Activated CD8-positive, alpha-beta memory T cell treated with anti-CD3 and anti-CD28 coated beads, Interleukin-2, amount 10 ng/mL, durations not matched to agents 7 days and 5 days (primary cell): ENCODE results near the gene CLGN. TPM values are rescaled to one million over a fixed set of nuclear protein-coding genes. Genes with fewer than 3 reads are reported as not detected.

Experiments used
- ATAC-seq: fragments of 150-1000 bp; cut with Tn5 transposase; one replicate; pipeline ENCODE4 v1.10.0; 2021; ENCODE audit warnings: moderate library complexity
- CTCF ChIA-PET: fragments of 350-600 bp; sonication (Branson Sonifier 250); formaldehyde crosslinking; loops from one replicate; lab custom pipeline; 2021; ENCODE audit warnings: antibody characterized with exemption; lab: Charles Lee
- DNase-seq: peaks from one replicate; pipeline ENCODE4 v3.0.0-alpha.2; 2020
- H3K27ac Mint-ChIP-seq: one replicate; pipeline ENCODE4 v1.8.0; 2021; ENCODE audit warnings: mild to moderate bottlenecking, mixed read lengths
- H3K27me3 Mint-ChIP-seq: one replicate; pipeline ENCODE4 v1.8.0; 2021; ENCODE audit warnings: mixed read lengths
- H3K36me3 Mint-ChIP-seq: one replicate; pipeline ENCODE4 v1.8.0; 2021; ENCODE audit warnings: mild to moderate bottlenecking, mixed read lengths
- H3K4me1 Mint-ChIP-seq: one replicate; pipeline ENCODE4 v1.8.0; 2021; ENCODE audit warnings: mixed read lengths
- H3K4me3 Mint-ChIP-seq: one replicate; pipeline ENCODE4 v1.8.0; 2021; ENCODE audit warnings: mild to moderate bottlenecking, moderate library complexity, mixed read lengths
- H3K9me3 Mint-ChIP-seq: one replicate; pipeline ENCODE4 v1.8.0; 2022; ENCODE audit warnings: low read depth, mixed read lengths
- total RNA-seq, 2 experiments: library from RNA; stranded (reverse); gene quantifications; one replicate each; pipeline ENCODE4 v1.2.3, GENCODE V29; 2021

Gene CLGN
- total RNA-seq, 2 experiments from 2014 or later: 0.15 TPM; not detected in 1

- ATAC-seq (no peak), DNase-seq (no peak)
- Mint-ChIP-seq H3K4me3 (no peak overlapping the region), H3K27me3 (peaks cover 32% of the 10 kb centered on the region), H3K36me3 (no peaks in the 10 kb centered on the region), H3K27ac (no peak overlapping the region), H3K9me3 (no peaks in the 10 kb centered on the region), H3K4me1 (no peaks in the 10 kb centered on the region)
- CTCF ChIA-PET: interaction anchor here (1.5 kb wide), 1 partner anchor 14 kb away, joined by 4 read pairs; no protein-coding TSS in a partner anchor
These were observed 82.8 kb downstream of the CLGN start for GRCh38 chr4:140344621-140345020.

GRCh38 chr4:140344101-140344500 is 83.3 kb downstream of the CLGN start:
- no peak for ATAC-seq
- H3K36me3 Mint-ChIP-seq: no peaks in the 10 kb centered on the region
- H3K4me3 Mint-ChIP-seq: no peak overlapping the region
- no peaks in the 10 kb centered on the region for H3K9me3 Mint-ChIP-seq
- no peaks in the 10 kb centered on the region for H3K4me1 Mint-ChIP-seq
- no peak for DNase-seq
- peaks cover 29% of the 10 kb centered on the region for H3K27me3 Mint-ChIP-seq
- CTCF ChIA-PET: interaction anchor here (0.8 to 1.5 kb wide), 2 partner anchors 14 to 24 kb away, joined by 3 to 4 read pairs; no protein-coding TSS in a partner anchor
- no peak overlapping the region for H3K27ac Mint-ChIP-seq

- no peak overlapping the region for H3K27ac Mint-ChIP-seq
- no peaks in the 10 kb centered on the region for H3K4me1 Mint-ChIP-seq
- CTCF ChIA-PET: interaction anchor here (0.8 kb wide), 1 partner anchor 24 kb away, joined by 3 read pairs; no protein-coding TSS in a partner anchor
- H3K4me3 Mint-ChIP-seq: no peak overlapping the region
- H3K36me3 Mint-ChIP-seq: no peaks in the 10 kb centered on the region
- ATAC-seq: no peak
- H3K27me3 Mint-ChIP-seq: peaks cover 29% of the 10 kb centered on the region
- DNase-seq: no peak
- no peaks in the 10 kb centered on the region for H3K9me3 Mint-ChIP-seq
These were observed 84.1 kb downstream of the CLGN start for GRCh38 chr4:140343303-140343702.

GRCh38 chr4:140342620-140343019 is 84.8 kb downstream of the CLGN start:
- no peak overlapping the region for H3K4me3 Mint-ChIP-seq
- DNase-seq: no peak
- ATAC-seq: no peak
- CTCF ChIA-PET: no interaction called here
- H3K27ac Mint-ChIP-seq: no peak overlapping the region
- no peaks in the 10 kb centered on the region for H3K36me3 Mint-ChIP-seq
- no peaks in the 10 kb centered on the region for H3K4me1 Mint-ChIP-seq
- peaks cover 30% of the 10 kb centered on the region for H3K27me3 Mint-ChIP-seq
- no peaks in the 10 kb centered on the region for H3K9me3 Mint-ChIP-seq

Other genes with a start within 250 kb of the CLGN start
- 10 to 100 TPM; 22.3 to 26.6 TPM for gene SCOC, start 54.0 kb downstream of the CLGN start, total RNA-seq
- not detected for gene MGAT4D, start 70.6 kb upstream of the CLGN start, total RNA-seq
- 10 to 100 TPM; 12.7 to 15.1 TPM for gene ELMOD2, start 96.5 kb upstream of the CLGN start, total RNA-seq
- gene UCP1, start 141.3 kb upstream of the CLGN start, total RNA-seq: not detected